ENCODE results near the gene VTN. TPM values are rescaled to one million over a fixed set of nuclear protein-coding genes. Genes with fewer than 3 reads are reported as not detected.

VTN gene
- total RNA-seq, 1 donor from 2014 or later: 2.7 TPM

DNA sequence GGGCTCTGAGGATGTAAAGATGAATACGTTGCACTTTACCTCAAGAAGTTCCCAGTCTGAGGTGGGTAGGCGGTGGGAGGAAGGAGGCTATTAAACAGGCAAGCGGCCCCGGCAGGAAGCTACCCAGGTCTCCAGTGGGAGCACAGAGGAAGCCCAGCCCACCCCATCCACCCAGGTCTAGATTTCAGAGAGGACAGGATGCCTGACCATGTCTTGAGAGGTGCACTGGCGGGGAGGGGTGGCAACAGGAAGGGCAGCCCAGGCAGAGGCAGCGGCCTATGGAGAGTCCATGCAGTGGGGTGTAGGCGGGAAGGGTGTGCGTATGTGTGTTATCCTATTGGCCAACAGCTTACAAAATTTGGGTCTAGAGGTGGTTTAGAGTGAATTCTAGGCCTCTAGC lies 15.3 kb upstream of the VTN start:
- Histone ChIP-seq H3K36me3 (peaks cover 0 to 26% of the 10 kb centered on the region in 2 donors), H3K27ac (no peak overlapping the region), H3K4me3 (peak overlapping the region in 1 of 2 donors; percentile 40), H3K27me3 (no peaks in the 10 kb centered on the region), H3K9me3 (no peaks in the 10 kb centered on the region), H3K4me1 (peaks cover 23% of the 10 kb centered on the region)
- intact Hi-C loops (cut with DNase I): no loop called here
- TF ChIP-seq POLR2A (IDR thresholded peaks at IDR 0.05) (no peak), POLR2AphosphoS5 (IDR thresholded peaks at IDR 0.05; ENCODE audit: insufficient read depth in 1 of 2, low read depth in 1 of 2) (no peak)
- TF ChIP-seq, protein P1, sequence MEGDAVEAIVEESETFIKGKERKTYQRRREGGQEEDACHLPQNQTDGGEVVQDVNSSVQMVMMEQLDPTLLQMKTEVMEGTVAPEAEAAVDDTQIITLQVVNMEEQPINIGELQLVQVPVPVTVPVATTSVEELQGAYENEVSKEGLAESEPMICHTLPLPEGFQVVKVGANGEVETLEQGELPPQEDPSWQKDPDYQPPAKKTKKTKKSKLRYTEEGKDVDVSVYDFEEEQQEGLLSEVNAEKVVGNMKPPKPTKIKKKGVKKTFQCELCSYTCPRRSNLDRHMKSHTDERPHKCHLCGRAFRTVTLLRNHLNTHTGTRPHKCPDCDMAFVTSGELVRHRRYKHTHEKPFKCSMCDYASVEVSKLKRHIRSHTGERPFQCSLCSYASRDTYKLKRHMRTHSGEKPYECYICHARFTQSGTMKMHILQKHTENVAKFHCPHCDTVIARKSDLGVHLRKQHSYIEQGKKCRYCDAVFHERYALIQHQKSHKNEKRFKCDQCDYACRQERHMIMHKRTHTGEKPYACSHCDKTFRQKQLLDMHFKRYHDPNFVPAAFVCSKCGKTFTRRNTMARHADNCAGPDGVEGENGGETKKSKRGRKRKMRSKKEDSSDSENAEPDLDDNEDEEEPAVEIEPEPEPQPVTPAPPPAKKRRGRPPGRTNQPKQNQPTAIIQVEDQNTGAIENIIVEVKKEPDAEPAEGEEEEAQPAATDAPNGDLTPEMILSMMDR (IDR thresholded peaks at IDR 0.05): no peak
- DNase-seq (ENCODE audit: extremely low spot score in 2 of 2): no peak

DNA sequence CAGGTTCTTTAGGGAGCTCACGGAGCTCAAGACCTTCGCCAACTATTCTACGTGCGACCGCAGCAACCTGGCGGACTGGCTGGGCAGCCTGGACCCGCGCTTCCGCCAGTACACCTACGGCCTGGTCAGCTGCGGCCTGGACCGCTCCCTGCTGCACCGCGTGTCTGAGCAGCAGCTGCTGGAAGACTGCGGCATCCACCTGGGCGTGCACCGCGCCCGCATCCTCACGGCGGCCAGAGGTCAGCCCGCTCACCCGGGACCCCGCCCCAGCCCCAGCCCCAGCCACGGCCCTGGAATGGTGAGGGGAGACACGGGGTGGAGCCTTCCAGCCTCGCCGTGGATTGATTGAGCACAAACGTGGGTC lies 14.9 kb upstream of the VTN start:
- TF ChIP-seq POLR2AphosphoS5 (IDR thresholded peaks at IDR 0.05; ENCODE audit: insufficient read depth in 1 of 2, low read depth in 1 of 2): no peak
- no peak for TF ChIP-seq POLR2A (IDR thresholded peaks at IDR 0.05)
- TF ChIP-seq, protein P1 (IDR thresholded peaks at IDR 0.05): no peak
- Histone ChIP-seq H3K27ac (no peak overlapping the region), H3K36me3 (peaks cover 0 to 23% of the 10 kb centered on the region in 2 donors), H3K4me1 (peaks cover 23% of the 10 kb centered on the region), H3K27me3 (no peaks in the 10 kb centered on the region), H3K9me3 (no peaks in the 10 kb centered on the region), H3K4me3 (peak overlapping the region; percentile 40 to 47)
- intact Hi-C loops (cut with DNase I): no loop called here
- no peak for DNase-seq (ENCODE audit: extremely low spot score in 2 of 2)

DNA sequence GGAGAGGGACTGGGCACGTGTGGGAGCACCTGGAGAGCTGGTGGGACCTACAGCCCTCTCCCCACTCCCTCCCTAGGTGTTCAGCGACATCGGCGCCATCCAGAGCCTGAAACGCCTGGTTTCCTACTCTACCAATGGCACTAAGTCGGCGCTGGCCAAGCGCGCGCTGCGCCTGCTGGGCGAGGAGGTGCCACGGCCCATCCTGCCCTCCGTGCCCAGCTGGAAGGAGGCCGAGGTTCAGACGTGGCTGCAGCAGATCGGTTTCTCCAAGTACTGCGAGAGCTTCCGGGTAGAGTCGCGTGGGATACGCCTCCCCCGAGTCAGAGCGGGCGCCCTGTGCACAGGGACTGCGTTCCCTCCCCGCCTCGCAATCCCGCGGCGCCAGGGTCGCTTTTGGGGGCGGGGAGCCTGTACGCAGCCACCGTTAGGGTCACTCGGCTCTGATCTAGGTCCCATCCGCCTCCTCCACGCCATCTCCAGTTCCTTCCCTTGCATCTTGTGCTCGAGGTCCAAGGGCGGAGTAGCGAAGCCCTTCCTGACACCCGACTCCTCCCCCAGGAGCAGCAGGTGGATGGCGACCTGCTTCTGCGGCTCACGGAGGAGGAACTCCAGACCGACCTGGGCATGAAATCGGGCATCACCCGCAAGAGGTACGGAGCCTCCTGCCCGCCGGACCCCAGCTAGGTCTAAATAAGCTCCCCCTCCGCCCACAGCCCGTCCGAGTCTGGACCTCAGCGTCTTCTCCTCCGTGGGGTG lies 14.4 kb upstream of the VTN start:
- Histone ChIP-seq H3K9me3 (no peaks in the 10 kb centered on the region), H3K4me3 (peak overlapping the region; percentile 40 to 47), H3K36me3 (peaks cover 0 to 18% of the 10 kb centered on the region in 2 donors), H3K4me1 (peaks cover 23% of the 10 kb centered on the region), H3K27ac (no peak overlapping the region), H3K27me3 (no peaks in the 10 kb centered on the region)
- TF ChIP-seq, protein P1 (IDR thresholded peaks at IDR 0.05): no peak
- TF ChIP-seq POLR2AphosphoS5 (IDR thresholded peaks at IDR 0.05; ENCODE audit: insufficient read depth in 1 of 2, low read depth in 1 of 2): peak in 1 of 2 donors; percentile 30
- no peak for DNase-seq (ENCODE audit: extremely low spot score in 2 of 2)
- intact Hi-C loops (cut with DNase I): no loop called here

DNA sequence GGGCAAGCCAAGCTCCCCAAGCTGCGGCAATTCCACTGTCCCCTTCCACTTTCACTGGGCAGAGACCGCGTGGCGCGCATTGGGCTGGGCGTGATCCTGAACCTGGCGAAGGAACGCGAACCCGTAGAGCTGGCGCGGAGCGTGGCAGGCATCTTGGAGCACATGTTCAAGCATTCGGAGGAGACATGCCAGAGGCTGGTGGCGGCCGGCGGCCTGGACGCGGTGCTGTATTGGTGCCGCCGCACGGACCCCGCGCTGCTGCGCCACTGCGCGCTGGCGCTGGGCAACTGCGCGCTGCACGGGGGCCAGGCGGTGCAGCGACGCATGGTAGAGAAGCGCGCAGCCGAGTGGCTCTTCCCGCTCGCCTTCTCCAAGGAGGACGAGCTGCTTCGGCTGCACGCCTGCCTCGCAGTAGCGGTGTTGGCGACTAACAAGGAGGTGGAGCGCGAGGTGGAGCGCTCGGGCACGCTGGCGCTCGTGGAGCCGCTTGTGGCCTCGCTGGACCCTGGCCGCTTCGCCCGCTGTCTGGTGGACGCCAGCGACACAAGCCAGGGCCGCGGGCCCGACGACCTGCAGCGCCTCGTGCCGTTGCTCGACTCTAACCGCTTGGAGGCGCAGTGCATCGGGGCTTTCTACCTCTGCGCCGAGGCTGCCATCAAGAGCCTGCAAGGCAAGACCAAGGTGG lies 11.2 kb upstream of the VTN start:
- no peaks in the 10 kb centered on the region for H3K36me3 ChIP-seq
- H3K4me1 ChIP-seq: peaks cover 23% of the 10 kb centered on the region
- H3K4me3 ChIP-seq: no peak overlapping the region
- no peaks in the 10 kb centered on the region for H3K9me3 ChIP-seq
- intact Hi-C loops (cut with DNase I): no loop called here
- H3K27ac ChIP-seq: no peak overlapping the region
- no peaks in the 10 kb centered on the region for H3K27me3 ChIP-seq
- DNase-seq (ENCODE audit: extremely low spot score in 2 of 2): no peak
- TF ChIP-seq POLR2A (IDR thresholded peaks at IDR 0.05): no peak

DNA sequence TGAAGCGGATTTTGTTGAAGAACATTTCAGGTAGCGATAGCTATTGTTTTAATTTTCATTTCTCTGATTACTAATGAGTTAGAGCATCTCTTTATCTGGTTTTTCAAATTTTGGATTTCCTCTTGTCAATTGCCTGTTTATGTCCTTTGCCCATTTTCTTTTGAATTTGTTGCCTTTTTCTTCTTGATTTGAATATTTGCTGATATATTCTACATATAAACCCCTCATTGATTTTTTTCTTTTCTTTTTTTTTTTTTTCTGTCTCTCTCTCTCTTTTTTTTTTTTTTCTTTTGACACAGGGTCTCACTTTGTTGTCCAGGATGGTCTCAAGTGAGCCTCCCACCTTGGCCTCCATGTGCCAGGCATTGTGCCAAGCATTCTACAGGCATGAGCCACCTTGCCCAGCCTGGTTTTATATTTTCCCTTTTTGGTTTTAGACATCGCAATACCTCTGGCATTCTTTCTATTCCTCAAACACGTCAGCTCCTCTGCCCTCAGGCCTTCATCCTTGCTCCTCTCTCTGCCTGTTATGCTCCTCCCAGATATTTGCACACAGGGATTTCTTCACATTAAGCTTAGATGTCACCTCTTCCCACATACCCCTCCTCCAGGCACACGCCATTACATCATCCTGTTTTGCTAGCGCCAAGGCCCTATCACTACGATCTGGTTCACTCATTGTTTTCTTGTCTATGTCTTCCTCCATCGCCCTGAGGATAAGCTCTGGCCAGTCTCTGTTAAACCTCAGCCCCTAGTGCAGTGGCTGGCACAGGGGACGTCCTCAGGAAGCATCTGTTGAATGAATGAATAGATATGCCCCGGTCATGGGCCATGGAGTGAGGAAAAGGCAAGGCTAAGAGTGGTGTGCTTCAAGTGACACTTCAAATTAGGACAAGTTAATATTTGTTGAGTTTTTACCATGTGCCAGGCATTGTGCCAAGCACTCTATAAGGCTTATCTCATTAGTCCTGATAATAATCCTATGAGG lies 10.0 kb upstream of the VTN start:
- no peaks in the 10 kb centered on the region for H3K9me3 ChIP-seq
- TF ChIP-seq POLR2AphosphoS5 (IDR thresholded peaks at IDR 0.05; ENCODE audit: insufficient read depth in 1 of 2, low read depth in 1 of 2) (no peak), POLR2A (IDR thresholded peaks at IDR 0.05) (no peak)
- TF ChIP-seq, protein P1 (IDR thresholded peaks at IDR 0.05): no peak
- no peaks in the 10 kb centered on the region for H3K27me3 ChIP-seq
- intact Hi-C loops (cut with DNase I): no loop called here
- H3K36me3 ChIP-seq: no peaks in the 10 kb centered on the region
- no peak overlapping the region for H3K27ac ChIP-seq
- no peak for DNase-seq (ENCODE audit: extremely low spot score in 2 of 2)
- H3K4me1 ChIP-seq: peaks cover 19% of the 10 kb centered on the region
- H3K4me3 ChIP-seq: no peak overlapping the region

Data from vagina (tissue), 2 donors.